Endothelial cell of umbilical vein (primary cell): ENCODE data around the gene GALK2.

ENCODE experiments used
- EZH2 ChIP-seq: IDR thresholded peaks from 2 replicates; pipeline ENCODE4 v1.6.1; 2012; ENCODE audit warnings: borderline replicate concordance, low read depth, mild to moderate bottlenecking, moderate library complexity, low read length, inconsistent platforms; ENCODE audit not compliant: severe bottlenecking
- TF ChIP-seq, protein P1 (sequence below), 2 donors: IDR thresholded peaks; 1 replicate in 1 of 2; 2 replicates in 1 of 2; pipeline ENCODE4 v1.5.1; 2011; ENCODE audit warnings: low read length in 2 of 2, mild to moderate bottlenecking in 2 of 2, moderate library complexity in 2 of 2, control low read depth in 1 of 2, inconsistent platforms in 1 of 2, low read depth in 1 of 2; ENCODE audit not compliant: insufficient read depth in 1 of 2; ENCODE audit errors: extremely low read depth in 1 of 2

DNA sequence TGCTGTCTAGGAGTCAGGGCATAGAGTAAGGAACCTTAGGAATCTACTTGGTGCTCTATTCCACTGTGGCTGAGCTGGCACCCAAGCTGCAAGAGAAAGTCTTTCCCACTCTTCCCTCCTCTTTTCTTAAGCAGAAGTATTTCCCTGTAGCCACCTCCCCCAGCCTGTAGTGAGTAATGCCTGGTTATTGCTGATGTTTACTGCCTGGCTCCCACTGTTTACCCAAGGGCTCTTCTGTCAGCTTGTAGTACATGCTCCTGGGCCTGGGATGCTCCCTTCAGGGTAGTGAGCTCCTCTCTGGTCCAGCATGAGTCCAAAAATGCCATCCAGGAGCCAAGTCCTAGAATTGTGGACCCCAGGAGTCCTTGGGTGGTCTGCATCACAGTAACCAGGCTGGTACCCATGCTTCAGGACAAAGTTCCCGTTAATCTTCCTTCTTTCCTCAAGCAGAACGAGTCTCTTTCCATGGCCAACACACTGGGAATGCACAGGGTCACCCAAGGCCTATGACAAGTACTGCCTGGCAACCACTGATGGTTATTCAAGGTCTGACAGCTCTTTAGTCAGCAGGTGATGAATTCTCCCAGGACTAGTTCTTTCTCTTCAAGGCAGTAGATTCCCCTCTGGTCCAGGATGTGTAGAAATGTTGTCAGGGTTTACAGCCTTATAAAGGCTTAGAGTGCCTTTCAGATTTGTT is 17.6 kb downstream of the GALK2 start:
- TF ChIP-seq, protein P1, sequence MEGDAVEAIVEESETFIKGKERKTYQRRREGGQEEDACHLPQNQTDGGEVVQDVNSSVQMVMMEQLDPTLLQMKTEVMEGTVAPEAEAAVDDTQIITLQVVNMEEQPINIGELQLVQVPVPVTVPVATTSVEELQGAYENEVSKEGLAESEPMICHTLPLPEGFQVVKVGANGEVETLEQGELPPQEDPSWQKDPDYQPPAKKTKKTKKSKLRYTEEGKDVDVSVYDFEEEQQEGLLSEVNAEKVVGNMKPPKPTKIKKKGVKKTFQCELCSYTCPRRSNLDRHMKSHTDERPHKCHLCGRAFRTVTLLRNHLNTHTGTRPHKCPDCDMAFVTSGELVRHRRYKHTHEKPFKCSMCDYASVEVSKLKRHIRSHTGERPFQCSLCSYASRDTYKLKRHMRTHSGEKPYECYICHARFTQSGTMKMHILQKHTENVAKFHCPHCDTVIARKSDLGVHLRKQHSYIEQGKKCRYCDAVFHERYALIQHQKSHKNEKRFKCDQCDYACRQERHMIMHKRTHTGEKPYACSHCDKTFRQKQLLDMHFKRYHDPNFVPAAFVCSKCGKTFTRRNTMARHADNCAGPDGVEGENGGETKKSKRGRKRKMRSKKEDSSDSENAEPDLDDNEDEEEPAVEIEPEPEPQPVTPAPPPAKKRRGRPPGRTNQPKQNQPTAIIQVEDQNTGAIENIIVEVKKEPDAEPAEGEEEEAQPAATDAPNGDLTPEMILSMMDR (IDR thresholded peaks at IDR 0.05; ENCODE audit: extremely low read depth in 1 of 2, insufficient read depth in 1 of 2, low read depth in 1 of 2, low read length in 2 of 2): no peak
- no peak for TF ChIP-seq EZH2
